ENCODE results near the gene PODXL.

DNA sequence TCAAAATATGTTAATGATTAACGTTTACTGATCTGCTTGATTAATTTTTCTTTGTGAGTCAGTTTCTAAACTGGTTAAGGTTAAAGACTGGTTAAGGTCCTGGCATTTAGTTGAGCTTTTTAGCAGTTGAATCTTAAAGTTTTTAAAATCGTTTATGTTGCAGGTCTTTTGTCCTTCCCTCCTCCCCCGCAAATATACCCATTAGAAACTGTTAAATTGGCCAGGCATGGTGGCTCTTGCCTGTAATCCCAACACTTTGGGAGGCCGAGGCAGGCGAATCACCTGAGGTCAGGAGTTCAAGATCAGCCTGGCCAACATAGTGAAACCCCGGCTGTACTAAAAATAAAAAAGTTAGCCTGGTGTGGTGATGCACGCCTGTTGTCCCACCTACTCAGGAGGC, 100.9 kb downstream of the PODXL start:
- TF ChIP-seq, protein P1, sequence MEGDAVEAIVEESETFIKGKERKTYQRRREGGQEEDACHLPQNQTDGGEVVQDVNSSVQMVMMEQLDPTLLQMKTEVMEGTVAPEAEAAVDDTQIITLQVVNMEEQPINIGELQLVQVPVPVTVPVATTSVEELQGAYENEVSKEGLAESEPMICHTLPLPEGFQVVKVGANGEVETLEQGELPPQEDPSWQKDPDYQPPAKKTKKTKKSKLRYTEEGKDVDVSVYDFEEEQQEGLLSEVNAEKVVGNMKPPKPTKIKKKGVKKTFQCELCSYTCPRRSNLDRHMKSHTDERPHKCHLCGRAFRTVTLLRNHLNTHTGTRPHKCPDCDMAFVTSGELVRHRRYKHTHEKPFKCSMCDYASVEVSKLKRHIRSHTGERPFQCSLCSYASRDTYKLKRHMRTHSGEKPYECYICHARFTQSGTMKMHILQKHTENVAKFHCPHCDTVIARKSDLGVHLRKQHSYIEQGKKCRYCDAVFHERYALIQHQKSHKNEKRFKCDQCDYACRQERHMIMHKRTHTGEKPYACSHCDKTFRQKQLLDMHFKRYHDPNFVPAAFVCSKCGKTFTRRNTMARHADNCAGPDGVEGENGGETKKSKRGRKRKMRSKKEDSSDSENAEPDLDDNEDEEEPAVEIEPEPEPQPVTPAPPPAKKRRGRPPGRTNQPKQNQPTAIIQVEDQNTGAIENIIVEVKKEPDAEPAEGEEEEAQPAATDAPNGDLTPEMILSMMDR (IDR thresholded peaks at IDR 0.05 in 2 of 3, conservative IDR thresholded peaks at IDR 0.05 in 1 of 3; ENCODE audit: borderline replicate concordance in 1 of 3, insufficient read depth in 1 of 3, low read depth in 2 of 3, low read length in 2 of 3), result no peak
- TF ChIP-seq POLR2A (IDR thresholded peaks at IDR 0.05; ENCODE audit: borderline replicate concordance, extremely low read depth, insufficient read depth, insufficient read length), result no peak
- no peak for TF ChIP-seq FOSL1 (IDR thresholded peaks at IDR 0.05; ENCODE audit: low read depth)
- TF ChIP-seq, protein P2, sequence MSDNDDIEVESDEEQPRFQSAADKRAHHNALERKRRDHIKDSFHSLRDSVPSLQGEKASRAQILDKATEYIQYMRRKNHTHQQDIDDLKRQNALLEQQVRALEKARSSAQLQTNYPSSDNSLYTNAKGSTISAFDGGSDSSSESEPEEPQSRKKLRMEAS (IDR thresholded peaks at IDR 0.05), result no peak
- no peak for TF ChIP-seq JUND (IDR thresholded peaks at IDR 0.05)
- TF ChIP-seq POLR2AphosphoS5 (IDR thresholded peaks at IDR 0.05; ENCODE audit: low read depth, low read length), result no peak
- no peak for TF ChIP-seq CBX3 (IDR thresholded peaks at IDR 0.05; ENCODE audit: low read depth)
- TF ChIP-seq CEBPB (IDR thresholded peaks at IDR 0.05; ENCODE audit: low read depth), result no peak
- TF ChIP-seq, protein P3, sequence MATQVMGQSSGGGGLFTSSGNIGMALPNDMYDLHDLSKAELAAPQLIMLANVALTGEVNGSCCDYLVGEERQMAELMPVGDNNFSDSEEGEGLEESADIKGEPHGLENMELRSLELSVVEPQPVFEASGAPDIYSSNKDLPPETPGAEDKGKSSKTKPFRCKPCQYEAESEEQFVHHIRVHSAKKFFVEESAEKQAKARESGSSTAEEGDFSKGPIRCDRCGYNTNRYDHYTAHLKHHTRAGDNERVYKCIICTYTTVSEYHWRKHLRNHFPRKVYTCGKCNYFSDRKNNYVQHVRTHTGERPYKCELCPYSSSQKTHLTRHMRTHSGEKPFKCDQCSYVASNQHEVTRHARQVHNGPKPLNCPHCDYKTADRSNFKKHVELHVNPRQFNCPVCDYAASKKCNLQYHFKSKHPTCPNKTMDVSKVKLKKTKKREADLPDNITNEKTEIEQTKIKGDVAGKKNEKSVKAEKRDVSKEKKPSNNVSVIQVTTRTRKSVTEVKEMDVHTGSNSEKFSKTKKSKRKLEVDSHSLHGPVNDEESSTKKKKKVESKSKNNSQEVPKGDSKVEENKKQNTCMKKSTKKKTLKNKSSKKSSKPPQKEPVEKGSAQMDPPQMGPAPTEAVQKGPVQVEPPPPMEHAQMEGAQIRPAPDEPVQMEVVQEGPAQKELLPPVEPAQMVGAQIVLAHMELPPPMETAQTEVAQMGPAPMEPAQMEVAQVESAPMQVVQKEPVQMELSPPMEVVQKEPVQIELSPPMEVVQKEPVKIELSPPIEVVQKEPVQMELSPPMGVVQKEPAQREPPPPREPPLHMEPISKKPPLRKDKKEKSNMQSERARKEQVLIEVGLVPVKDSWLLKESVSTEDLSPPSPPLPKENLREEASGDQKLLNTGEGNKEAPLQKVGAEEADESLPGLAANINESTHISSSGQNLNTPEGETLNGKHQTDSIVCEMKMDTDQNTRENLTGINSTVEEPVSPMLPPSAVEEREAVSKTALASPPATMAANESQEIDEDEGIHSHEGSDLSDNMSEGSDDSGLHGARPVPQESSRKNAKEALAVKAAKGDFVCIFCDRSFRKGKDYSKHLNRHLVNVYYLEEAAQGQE (IDR thresholded peaks at IDR 0.05; ENCODE audit: low read depth), result no peak
- TF ChIP-seq ELF1 (IDR thresholded peaks at IDR 0.05; ENCODE audit: borderline replicate concordance, low read depth), result no peak
- TF ChIP-seq EZH2phosphoT487 (IDR thresholded peaks at IDR 0.05; ENCODE audit: borderline replicate concordance), result no peak
- no peak for TF ChIP-seq YY1 (IDR thresholded peaks at IDR 0.05; ENCODE audit: extremely low read depth, insufficient replicate concordance, low read depth, low read length)
- TF ChIP-seq SP1 (IDR thresholded peaks at IDR 0.05; ENCODE audit: low read depth), result no peak
- TF ChIP-seq EZH2 (IDR thresholded peaks at IDR 0.05), result no peak

Measured in HCT116 (cell line).